ENCODE measurements around the gene ZBTB3. TPM values are rescaled to one million over a fixed set of nuclear protein-coding genes. Genes with fewer than 3 reads are reported as not detected.

The ZBTB3 gene
- polyA plus RNA-seq, 1 donor from 2014 or later: 8.5 TPM

- H3K9me3 ChIP-seq (ENCODE audit: low read length): no peaks in the 10 kb centered on the region
- H3F3A ChIP-seq (ENCODE audit: insufficient read depth, low read length, poor library complexity, severe bottlenecking): peaks cover 5% of the 10 kb centered on the region
- H3K4me3 ChIP-seq (ENCODE audit: low read length): peak overlapping the region; percentile 83
- peaks cover 3% of the 10 kb centered on the region for H4K20me1 ChIP-seq (ENCODE audit: insufficient read depth)
- H3K79me2 ChIP-seq (replicated peaks; ENCODE audit: insufficient read depth, low read length): peaks cover 62% of the 10 kb centered on the region
- peak overlapping the region; percentile 93 for H3K27ac ChIP-seq (ENCODE audit: low read length)
- H3K36me3 ChIP-seq (ENCODE audit: insufficient read depth, low read length): peaks cover 17% of the 10 kb centered on the region
- H3K9me2 ChIP-seq (ENCODE audit: insufficient read depth, low read length): no peaks in the 10 kb centered on the region
- H3K27me3 ChIP-seq (ENCODE audit: insufficient read depth, low read depth, low read length): no peaks in the 10 kb centered on the region
- TF ChIP-seq SMC3 (conservative IDR thresholded peaks at IDR 0.05; ENCODE audit: poor library complexity) (no peak), EZH2 (IDR thresholded peaks at IDR 0.05; ENCODE audit: borderline replicate concordance, insufficient read depth, low read length, poor library complexity, severe bottlenecking) (no peak), MXI1 (conservative IDR thresholded peaks at IDR 0.05; ENCODE audit: poor library complexity, severe bottlenecking) (no peak), RAD21 (conservative IDR thresholded peaks at IDR 0.05) (no peak), REST (IDR thresholded peaks at IDR 0.05; ENCODE audit: borderline replicate concordance) (no peak), POLR2AphosphoS5 (IDR thresholded peaks at IDR 0.05) (no peak), CTCF (IDR thresholded peaks at IDR 0.05; ENCODE audit: poor library complexity, severe bottlenecking) (no peak), EP300 (conservative IDR thresholded peaks at IDR 0.05; ENCODE audit: poor library complexity, severe bottlenecking) (no peak), TAF1 (IDR thresholded peaks at IDR 0.05; ENCODE audit: low read depth) (no peak)
- H3K9ac ChIP-seq (ENCODE audit: low read length): peak overlapping the region; percentile 75
- H2AFZ ChIP-seq (ENCODE audit: low read depth, low read length): no peak overlapping the region
- peak overlapping the region; percentile 99 for H3K4me2 ChIP-seq (ENCODE audit: low read length)
Measured at GRCh38 chr11:62726156-62726914, 27.6 kb downstream of the ZBTB3 start.

- TF ChIP-seq EP300 (conservative IDR thresholded peaks at IDR 0.05; ENCODE audit: poor library complexity, severe bottlenecking) (no peak), MXI1 (conservative IDR thresholded peaks at IDR 0.05; ENCODE audit: poor library complexity, severe bottlenecking) (no peak), EZH2 (IDR thresholded peaks at IDR 0.05; ENCODE audit: borderline replicate concordance, insufficient read depth, low read length, poor library complexity, severe bottlenecking) (no peak), RAD21 (conservative IDR thresholded peaks at IDR 0.05) (no peak), CTCF (IDR thresholded peaks at IDR 0.05; ENCODE audit: poor library complexity, severe bottlenecking) (no peak), POLR2AphosphoS5 (IDR thresholded peaks at IDR 0.05) (no peak), REST (IDR thresholded peaks at IDR 0.05; ENCODE audit: borderline replicate concordance) (no peak), SMC3 (conservative IDR thresholded peaks at IDR 0.05; ENCODE audit: poor library complexity) (no peak), TAF1 (IDR thresholded peaks at IDR 0.05; ENCODE audit: low read depth) (no peak)
- H3K9me3 ChIP-seq (ENCODE audit: low read length): no peaks in the 10 kb centered on the region
- H4K20me1 ChIP-seq (ENCODE audit: insufficient read depth): peaks cover 3% of the 10 kb centered on the region
- H3K9ac ChIP-seq (ENCODE audit: low read length): peak overlapping the region; percentile 75
- H3K79me2 ChIP-seq (replicated peaks; ENCODE audit: insufficient read depth, low read length): peaks cover 67% of the 10 kb centered on the region
- peak overlapping the region; percentile 99 for H3K4me2 ChIP-seq (ENCODE audit: low read length)
- no peaks in the 10 kb centered on the region for H3K9me2 ChIP-seq (ENCODE audit: insufficient read depth, low read length)
- peaks cover 5% of the 10 kb centered on the region for H3F3A ChIP-seq (ENCODE audit: insufficient read depth, low read length, poor library complexity, severe bottlenecking)
- H2AFZ ChIP-seq (ENCODE audit: low read depth, low read length): no peak overlapping the region
- no peaks in the 10 kb centered on the region for H3K27me3 ChIP-seq (ENCODE audit: insufficient read depth, low read depth, low read length)
- peak overlapping the region; percentile 83 for H3K4me3 ChIP-seq (ENCODE audit: low read length)
- H3K27ac ChIP-seq (ENCODE audit: low read length): peak overlapping the region; percentile 93
- peaks cover 22% of the 10 kb centered on the region for H3K36me3 ChIP-seq (ENCODE audit: insufficient read depth, low read length)
Measured at GRCh38 chr11:62725646-62726045, 28.3 kb downstream of the ZBTB3 start.

Data from neural cell (in vitro differentiated cells).